Activated naive CD8-positive, alpha-beta T cell treated with anti-CD3 and anti-CD28 coated beads, Interleukin-2, amount 10 ng/mL, durations not matched to agents 7 days and 5 days (primary cell): Measurements from ENCODE around the gene STX10. TPM values are rescaled to one million over a fixed set of nuclear protein-coding genes. Genes with fewer than 3 reads are reported as not detected.

ENCODE experiments used
- ATAC-seq: fragments of 150-1000 bp; cut with Tn5 transposase; one replicate; pipeline ENCODE4 v1.10.0; 2021; ENCODE audit warnings: low read depth, moderate library complexity
- POLR2A ChIA-PET: fragments of 350-600 bp; sonication (Branson Sonifier 250); formaldehyde crosslinking; loops from one replicate; lab custom pipeline; 2021; ENCODE audit warnings: antibody characterized with exemption; lab: Charles Lee
- DNase-seq: peaks from one replicate; pipeline ENCODE4 v3.0.0; 2021
- H3K27ac Mint-ChIP-seq: one replicate; pipeline ENCODE4 v1.8.0; 2022; ENCODE audit warnings: mild to moderate bottlenecking, mixed read lengths
- H3K27me3 Mint-ChIP-seq: one replicate; pipeline ENCODE4 v1.8.0; 2022; ENCODE audit warnings: mild to moderate bottlenecking, moderate library complexity, mixed read lengths
- H3K36me3 Mint-ChIP-seq: one replicate; pipeline ENCODE4 v1.8.0; 2021; ENCODE audit warnings: mild to moderate bottlenecking, mixed read lengths
- H3K4me1 Mint-ChIP-seq: one replicate; pipeline ENCODE4 v1.8.0; 2021; ENCODE audit warnings: mixed read lengths
- H3K4me3 Mint-ChIP-seq: one replicate; pipeline ENCODE4 v1.8.0; 2022; ENCODE audit warnings: mild to moderate bottlenecking, moderate library complexity, mixed read lengths
- H3K9me3 Mint-ChIP-seq: one replicate; pipeline ENCODE4 v1.8.0; 2021; ENCODE audit warnings: mixed read lengths
- total RNA-seq, 2 experiments: library from RNA; stranded (reverse); gene quantifications; one replicate each; pipeline ENCODE4 v1.2.3, GENCODE V29; 2021

STX10 gene
- total RNA-seq, 2 experiments from 2014 or later, result 67.1 to 69.9 TPM

- POLR2A ChIA-PET, result interaction anchor here (0.5 to 2.8 kb wide), 10 partner anchors 13 to 150 kb away, joined by 3 to 22 read pairs (median 7); partner anchors contain the start of genes IER2, NACC1, STX10 and TRMT1
- Mint-ChIP-seq H3K27ac (peak overlapping the region; percentile 92), H3K27me3 (no peaks in the 10 kb centered on the region)
These were observed 45.8 kb downstream of the STX10 start for GRCh38 chr19:13104360-13104847.

GRCh38 chr19:13103581-13104359, 46.4 kb downstream of the STX10 start:
- no peak for ATAC-seq
- POLR2A ChIA-PET, result interaction anchor here (1.2 to 2.3 kb wide), 6 partner anchors 13 to 150 kb away, joined by 3 to 22 read pairs (median 11); partner anchors contain the start of genes IER2, NACC1, STX10 and TRMT1

More at GRCh38 chr19:13104360-13104847, 45.8 kb downstream of the STX10 start:
- peak overlapping the region; percentile 93 for H3K4me3 Mint-ChIP-seq
- H3K36me3 Mint-ChIP-seq, result peaks cover 8% of the 10 kb centered on the region
- peaks cover 21% of the 10 kb centered on the region for H3K4me1 Mint-ChIP-seq
- DNase-seq, result peak; percentile 83
- peaks cover 2% of the 10 kb centered on the region for H3K9me3 Mint-ChIP-seq
- peak; percentile 38 for ATAC-seq

GRCh38 chr19:13102666-13103580, 47.3 kb downstream of the STX10 start, which contains the start of gene LYL1:
LYL1 (minus strand) TSS chr19:13102858; CDS start chr19:13101171, 1,687 bp downstream.
- POLR2A ChIA-PET, result no interaction called here
- DNase-seq (peak; percentile 63), ATAC-seq (no peak)
- H3K4me3 Mint-ChIP-seq, result peak within 1 kb of the TSS; percentile 69
- peaks cover 2% of the 10 kb centered on the region for H3K9me3 Mint-ChIP-seq
- peaks cover 10% of the 10 kb centered on the region for H3K27me3 Mint-ChIP-seq
- H3K27ac Mint-ChIP-seq, result peak within 1 kb of the TSS; percentile 48
- peaks cover 8% of the 10 kb centered on the region for H3K36me3 Mint-ChIP-seq
- H3K4me1 Mint-ChIP-seq, result peaks cover 26% of the 10 kb centered on the region

More at GRCh38 chr19:13103581-13104359, 46.4 kb downstream of the STX10 start:
- Mint-ChIP-seq H3K9me3 (peaks cover 2% of the 10 kb centered on the region), H3K27ac (peak overlapping the region; percentile 92), H3K36me3 (peaks cover 8% of the 10 kb centered on the region), H3K4me3 (peak overlapping the region; percentile 93), H3K4me1 (peaks cover 21% of the 10 kb centered on the region), H3K27me3 (peaks cover 3% of the 10 kb centered on the region)
- DNase-seq, result no peak

- peaks cover 26% of the 10 kb centered on the region for H3K4me1 Mint-ChIP-seq
- peaks cover 5% of the 10 kb centered on the region for H3K36me3 Mint-ChIP-seq
- DNase-seq (no peak), ATAC-seq (no peak)
- H3K27me3 Mint-ChIP-seq, result peaks cover 15% of the 10 kb centered on the region
- no peak overlapping the region for H3K27ac Mint-ChIP-seq
- peak overlapping the region; percentile 7 for H3K4me3 Mint-ChIP-seq
- POLR2A ChIA-PET, result interaction anchor here (0.9 kb wide), 1 partner anchor 53 kb away, joined by 3 read pairs; no protein-coding TSS in a partner anchor
- peaks cover 2% of the 10 kb centered on the region for H3K9me3 Mint-ChIP-seq
These were observed 47.8 kb downstream of the STX10 start for GRCh38 chr19:13102416-13102665.

- Mint-ChIP-seq H3K36me3 (peaks cover 4% of the 10 kb centered on the region), H3K27ac (no peak overlapping the region), H3K4me3 (peak overlapping the region; percentile 22), H3K9me3 (peaks cover 2% of the 10 kb centered on the region), H3K4me1 (peaks cover 30% of the 10 kb centered on the region), H3K27me3 (peaks cover 20% of the 10 kb centered on the region)
- POLR2A ChIA-PET, result interaction anchor here (0.9 to 1.5 kb wide), 3 partner anchors 51 to 164 kb away, joined by 3 to 7 read pairs (median 3); no protein-coding TSS in a partner anchor
- no peak for DNase-seq
- no peak for ATAC-seq
These were observed 48.4 kb downstream of the STX10 start for GRCh38 chr19:13101590-13102415.

GRCh38 chr19:13100841-13101589, 49.2 kb downstream of the STX10 start:
- H3K9me3 Mint-ChIP-seq, result peaks cover 2% of the 10 kb centered on the region
- DNase-seq, result no peak
- no peak overlapping the region for H3K27ac Mint-ChIP-seq
- H3K4me1 Mint-ChIP-seq, result peaks cover 31% of the 10 kb centered on the region
- H3K27me3 Mint-ChIP-seq, result peaks cover 25% of the 10 kb centered on the region
- H3K36me3 Mint-ChIP-seq, result peaks cover 4% of the 10 kb centered on the region
- H3K4me3 Mint-ChIP-seq, result no peak overlapping the region
- no peak for ATAC-seq
- POLR2A ChIA-PET, result interaction anchor here (0.6 to 1.9 kb wide), 6 partner anchors 52 to 216 kb away, joined by 3 to 7 read pairs (median 3); no protein-coding TSS in a partner anchor

DNA sequence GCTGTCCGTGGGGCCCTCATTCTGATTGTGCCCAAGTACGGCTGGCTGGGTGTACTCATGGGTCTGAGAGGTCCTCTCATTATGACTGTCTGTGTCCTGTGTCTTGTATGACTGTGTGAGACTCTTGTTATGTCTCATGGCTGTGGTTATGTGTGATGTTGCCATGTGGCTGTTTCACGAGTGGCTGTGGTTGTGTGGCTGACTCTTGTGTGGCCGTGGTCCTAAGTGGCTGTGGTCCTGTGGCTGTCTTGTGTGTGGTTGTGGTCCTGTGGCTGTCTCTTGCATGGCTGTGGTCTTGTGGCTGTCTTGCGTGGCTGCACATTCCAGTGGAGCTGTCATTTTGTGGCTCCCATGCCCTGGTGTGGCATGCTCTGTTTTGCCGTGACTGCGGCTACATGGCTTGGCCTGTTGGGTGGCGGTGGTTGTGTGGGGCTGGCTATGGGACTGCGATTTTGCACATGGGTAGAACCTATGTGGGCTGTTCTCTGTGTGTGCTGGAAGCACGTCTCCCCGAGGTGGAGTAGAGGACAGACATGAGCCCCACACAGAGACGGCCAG, 50.1 kb downstream of the STX10 start:
- POLR2A ChIA-PET, result interaction anchor here (0.6 to 1.9 kb wide), 8 partner anchors 18 to 496 kb away, joined by 3 to 7 read pairs (median 3); no protein-coding TSS in a partner anchor
- H3K9me3 Mint-ChIP-seq, result peaks cover 2% of the 10 kb centered on the region
- DNase-seq, result peak; percentile 82
- H3K27ac Mint-ChIP-seq, result peak overlapping the region; percentile 94
- H3K4me3 Mint-ChIP-seq, result peak overlapping the region; percentile 72
- H3K4me1 Mint-ChIP-seq, result peaks cover 31% of the 10 kb centered on the region
- ATAC-seq, result peak; percentile 54
- peaks cover 33% of the 10 kb centered on the region for H3K27me3 Mint-ChIP-seq
- H3K36me3 Mint-ChIP-seq, result peaks cover 4% of the 10 kb centered on the region

- Mint-ChIP-seq H3K36me3 (peaks cover 4% of the 10 kb centered on the region), H3K9me3 (peaks cover 2% of the 10 kb centered on the region), H3K27me3 (peaks cover 40% of the 10 kb centered on the region), H3K4me3 (peak overlapping the region; percentile 73), H3K27ac (peak overlapping the region; percentile 94), H3K4me1 (peaks cover 31% of the 10 kb centered on the region)
- POLR2A ChIA-PET, result interaction anchor here (0.5 to 1.9 kb wide), 8 partner anchors 18 to 1300 kb away, joined by 3 to 6 read pairs (median 3); no protein-coding TSS in a partner anchor
- DNase-seq (peak; percentile 80), ATAC-seq (peak; percentile 57)
These were observed 50.8 kb downstream of the STX10 start for GRCh38 chr19:13099073-13099999.

DNA sequence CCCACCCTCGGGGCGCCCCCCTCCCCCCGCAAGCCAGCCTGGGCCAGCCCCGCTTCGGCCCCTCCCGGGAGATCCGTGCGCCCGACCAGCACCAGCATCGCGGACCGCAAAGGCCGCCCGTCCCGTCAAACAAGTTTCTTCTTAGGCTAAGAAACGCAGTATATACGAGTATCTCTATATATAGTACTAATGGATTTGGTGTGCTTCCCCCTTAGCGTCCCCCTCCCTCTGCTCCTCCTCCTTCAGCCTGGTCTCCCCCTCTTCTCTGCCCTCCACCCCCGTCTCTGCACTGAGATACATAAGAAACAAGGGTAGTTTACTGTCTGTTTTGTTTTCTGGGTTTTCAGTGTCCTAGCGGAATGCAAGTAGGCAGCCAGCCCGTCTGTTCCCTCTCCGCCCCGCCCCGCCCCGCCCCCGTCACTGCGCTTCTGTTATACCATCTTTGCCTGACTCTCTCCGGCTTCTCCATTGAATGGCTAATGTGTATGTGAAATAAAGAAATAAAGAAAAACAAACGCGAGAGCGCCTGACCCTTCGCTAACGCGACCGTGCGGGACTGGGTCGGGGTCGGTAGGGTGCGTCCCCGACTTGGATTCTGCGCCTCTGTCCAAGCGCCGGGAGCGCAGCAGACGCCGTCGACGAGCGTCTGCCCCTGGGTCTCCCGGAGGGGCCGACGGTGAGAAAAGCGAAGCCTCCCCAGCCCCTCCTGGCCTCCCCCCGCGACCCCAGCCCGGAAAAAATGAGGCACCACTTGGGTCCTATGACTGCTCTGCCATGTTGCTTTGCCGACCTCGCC, 51.7 kb downstream of the STX10 start:
- Mint-ChIP-seq H3K9me3 (peaks cover 2% of the 10 kb centered on the region), H3K27ac (peak overlapping the region; percentile 26), H3K27me3 (peaks cover 44% of the 10 kb centered on the region), H3K4me3 (peak overlapping the region; percentile 73), H3K4me1 (peaks cover 31% of the 10 kb centered on the region), H3K36me3 (peaks cover 4% of the 10 kb centered on the region)
- DNase-seq (no peak), ATAC-seq (no peak)
- POLR2A ChIA-PET, result no interaction called here
